Ramos (cell line): ENCODE measurements around the gene STK10.
"Not testable (repeated sequence)": the region's sequence is repeated elsewhere in the genome, so short reads cannot be mapped to it uniquely, and the experiment has no call there.

Experiments used
- in situ Hi-C: fragments of 300-500 bp; cut with MboI; formaldehyde crosslinking; loops from one replicate; pipeline ENCODE4 v1.14.3; 2022; ENCODE audit warnings: low sequenced_read_pairs; ENCODE audit not compliant: unreplicated experiment

STK10 gene

GRCh38 chr5:172043865-172044264 lies 144.2 kb downstream of the STK10 start:
- in situ Hi-C loops, result loop anchor here (25.0 kb wide), 1 partner anchor 632 kb away; the partner anchor contains the start of gene FGF18

- in situ Hi-C loops, result loop anchor here (25.0 kb wide), 1 partner anchor 630 kb away; the partner anchor contains the start of gene FGF18
Observed at GRCh38 chr5:172042183-172042582, 145.8 kb downstream of the STK10 start.

GRCh38 chr5:172038167-172038566 lies 149.9 kb downstream of the STK10 start:
- in situ Hi-C loops, result loop anchor here (25.0 kb wide), 1 partner anchor 626 kb away; the partner anchor contains the start of gene FGF18

- in situ Hi-C loops, result loop anchor here (25.0 kb wide), 1 partner anchor 623 kb away; the partner anchor contains the start of gene FGF18
Observed at GRCh38 chr5:172035049-172035448, 153.0 kb downstream of the STK10 start.

GRCh38 chr5:172031894-172032461 lies 156.0 kb downstream of the STK10 start:
- in situ Hi-C loops, result loop anchor here (5.0 to 25.0 kb wide), 2 partner anchors 115 to 620 kb away; partner anchors contain the start of gene FGF18

GRCh38 chr5:172029876-172030275 lies 158.1 kb downstream of the STK10 start:
- in situ Hi-C loops, result loop anchor here (5.0 to 25.0 kb wide), 2 partner anchors 113 to 618 kb away; partner anchors contain the start of gene FGF18

- in situ Hi-C loops, result loop anchor here (25.0 kb wide), 1 partner anchor 616 kb away; the partner anchor contains the start of gene FGF18
Observed at GRCh38 chr5:172028167-172028566, 159.9 kb downstream of the STK10 start.

GRCh38 chr5:172020110-172020786 lies 167.8 kb downstream of the STK10 start:
- in situ Hi-C loops, result not testable (repeated sequence)

GRCh38 chr5:172015346-172015745 lies 172.7 kb downstream of the STK10 start:
- in situ Hi-C loops, result no loop called here

GRCh38 chr5:172010278-172010677 lies 177.7 kb downstream of the STK10 start:
- in situ Hi-C loops, result no loop called here

GRCh38 chr5:172009536-172010270 lies 178.3 kb downstream of the STK10 start:
- in situ Hi-C loops, result no loop called here

- in situ Hi-C loops, result no loop called here
Observed at GRCh38 chr5:172008689-172009141, 179.3 kb downstream of the STK10 start.

GRCh38 chr5:172008111-172008455 lies 179.9 kb downstream of the STK10 start:
- in situ Hi-C loops, result no loop called here

- in situ Hi-C loops, result no loop called here
Observed at GRCh38 chr5:172007175-172008110, 180.6 kb downstream of the STK10 start.

- in situ Hi-C loops, result no loop called here
Observed at GRCh38 chr5:172006321-172007174, 181.5 kb downstream of the STK10 start, which contains the start of gene FBXW11. Gene FBXW11, minus strand, starts transcription at chr5:172006638. Its CDS starts 136 bp downstream, at chr5:172006502.

GRCh38 chr5:172005708-172006320 lies 182.2 kb downstream of the STK10 start:
- in situ Hi-C loops, result no loop called here

- in situ Hi-C loops, result no loop called here
Observed at GRCh38 chr5:172004824-172005237, 183.2 kb downstream of the STK10 start.

- in situ Hi-C loops, result no loop called here
Observed at GRCh38 chr5:172003746-172004145, 184.3 kb downstream of the STK10 start.
